GM21619 (cell line): ENCODE results near the gene VWA3B.
"Not testable (repeated sequence)": the region's sequence is repeated elsewhere in the genome, so short reads cannot be mapped to it uniquely, and the experiment has no call there.

Experiments used
- ATAC-seq: cut with Tn5 transposase; IDR thresholded peaks from one replicate; pipeline ENCODE4 v1.9.1; 2021; ENCODE audit not compliant: unreplicated experiment

Gene VWA3B

GRCh38 chr2:98240786-98241398 lies 153.9 kb downstream of the VWA3B start:
- no peak for ATAC-seq

GRCh38 chr2:98241592-98241991 lies 154.6 kb downstream of the VWA3B start:
- ATAC-seq, result no peak

GRCh38 chr2:98242003-98242402 lies 155.0 kb downstream of the VWA3B start:
- no peak for ATAC-seq

GRCh38 chr2:98245491-98245890 lies 158.5 kb downstream of the VWA3B start:
- no peak for ATAC-seq

- no peak for ATAC-seq
Measured at GRCh38 chr2:98247383-98247782, 160.4 kb downstream of the VWA3B start.

- ATAC-seq, result no peak
Measured at GRCh38 chr2:98252038-98252773, 165.2 kb downstream of the VWA3B start.

GRCh38 chr2:98253461-98254070 lies 166.6 kb downstream of the VWA3B start:
- no peak for ATAC-seq

GRCh38 chr2:98254504-98255059 lies 167.6 kb downstream of the VWA3B start:
- ATAC-seq, result no peak

GRCh38 chr2:98258906-98259305 lies 171.9 kb downstream of the VWA3B start:
- no peak for ATAC-seq

- no peak for ATAC-seq
Measured at GRCh38 chr2:98263362-98263761, 176.4 kb downstream of the VWA3B start.

- not testable (repeated sequence) for ATAC-seq
Measured at GRCh38 chr2:98268225-98268624, 181.3 kb downstream of the VWA3B start.

- ATAC-seq, result no peak
Measured at GRCh38 chr2:98269274-98269673, 182.3 kb downstream of the VWA3B start.

GRCh38 chr2:98269830-98270229 lies 182.9 kb downstream of the VWA3B start:
- ATAC-seq, result no peak

GRCh38 chr2:98277162-98277859 lies 190.3 kb downstream of the VWA3B start:
- ATAC-seq, result no peak

- no peak for ATAC-seq
Measured at GRCh38 chr2:98278074-98278473, 191.1 kb downstream of the VWA3B start.

- peak; percentile 69 for ATAC-seq
Measured at GRCh38 chr2:98280376-98281102, 193.6 kb downstream of the VWA3B start.

GRCh38 chr2:98281607-98282006 lies 194.6 kb downstream of the VWA3B start:
- ATAC-seq, result no peak

GRCh38 chr2:98282109-98282508 lies 195.1 kb downstream of the VWA3B start:
- ATAC-seq, result no peak

GRCh38 chr2:98293030-98293429 lies 206.1 kb downstream of the VWA3B start:
- ATAC-seq, result no peak

- no peak for ATAC-seq
Measured at GRCh38 chr2:98293931-98294687, 207.1 kb downstream of the VWA3B start.
